Measurements from ENCODE around the gene RAC2.
"Not testable (repeated sequence)": the region's sequence is repeated elsewhere in the genome, so short reads cannot be mapped to it uniquely, and the experiment has no call there.

Gene RAC2

GRCh38 chr22:37204045-37204655 is 39.9 kb downstream of the RAC2 start:
- H3K4me1 ChIP-seq (ENCODE audit: control insufficient read depth in 1 of 2, insufficient read depth in 2 of 2, low read length in 2 of 2) = peaks cover 6 to 7% of the 10 kb centered on the region in 2 donors
- H3K27ac ChIP-seq (ENCODE audit: low read depth, low read length) = no peak overlapping the region
- H3K9me3 ChIP-seq (ENCODE audit: control insufficient read depth in 1 of 2, low read length in 2 of 2) = no peaks in the 10 kb centered on the region

GRCh38 chr22:37203354-37204044 is 40.6 kb downstream of the RAC2 start:
- Histone ChIP-seq H3K4me3 (ENCODE audit: low read depth in 1 of 2, low read length in 2 of 2) (no peak overlapping the region), H3K9me3 (ENCODE audit: control insufficient read depth in 1 of 2, low read length in 2 of 2) (no peaks in the 10 kb centered on the region), H3K4me1 (ENCODE audit: control insufficient read depth in 1 of 2, insufficient read depth in 2 of 2, low read length in 2 of 2) (peaks cover 6 to 7% of the 10 kb centered on the region in 2 donors), H3K9ac (ENCODE audit: low read depth in 1 of 2, low read length in 2 of 2) (no peak overlapping the region), H3K27me3 (ENCODE audit: control insufficient read depth in 1 of 2, insufficient read depth in 2 of 2, low read length in 2 of 2) (no peaks in the 10 kb centered on the region), H3K27ac (ENCODE audit: low read depth, low read length) (no peak overlapping the region), H3K36me3 (ENCODE audit: control insufficient read depth in 1 of 2, insufficient read depth in 2 of 2, low read length in 2 of 2) (no peaks in the 10 kb centered on the region)

More at GRCh38 chr22:37204045-37204655, 39.9 kb downstream of the RAC2 start:
- no peak overlapping the region for H3K9ac ChIP-seq (ENCODE audit: low read depth in 1 of 2, low read length in 2 of 2)
- no peaks in the 10 kb centered on the region for H3K27me3 ChIP-seq (ENCODE audit: control insufficient read depth in 1 of 2, insufficient read depth in 2 of 2, low read length in 2 of 2)
- H3K36me3 ChIP-seq (ENCODE audit: control insufficient read depth in 1 of 2, insufficient read depth in 2 of 2, low read length in 2 of 2) = no peaks in the 10 kb centered on the region
- H3K4me3 ChIP-seq (ENCODE audit: low read depth in 1 of 2, low read length in 2 of 2) = no peak overlapping the region

GRCh38 chr22:37202716-37203115 is 41.4 kb downstream of the RAC2 start:
- Histone ChIP-seq H3K27me3 (ENCODE audit: control insufficient read depth in 1 of 2, insufficient read depth in 2 of 2, low read length in 2 of 2) (no peaks in the 10 kb centered on the region), H3K27ac (ENCODE audit: low read depth, low read length) (no peak overlapping the region), H3K4me1 (ENCODE audit: control insufficient read depth in 1 of 2, insufficient read depth in 2 of 2, low read length in 2 of 2) (peaks cover 12% of the 10 kb centered on the region in 2 donors), H3K9me3 (ENCODE audit: control insufficient read depth in 1 of 2, low read length in 2 of 2) (no peaks in the 10 kb centered on the region), H3K4me3 (ENCODE audit: low read depth in 1 of 2, low read length in 2 of 2) (no peak overlapping the region), H3K9ac (ENCODE audit: low read depth in 1 of 2, low read length in 2 of 2) (no peak overlapping the region), H3K36me3 (ENCODE audit: control insufficient read depth in 1 of 2, insufficient read depth in 2 of 2, low read length in 2 of 2) (no peaks in the 10 kb centered on the region)

- Histone ChIP-seq H3K4me1 (ENCODE audit: control insufficient read depth in 1 of 2, insufficient read depth in 2 of 2, low read length in 2 of 2) (peaks cover 19% of the 10 kb centered on the region in 2 donors), H3K36me3 (ENCODE audit: control insufficient read depth in 1 of 2, insufficient read depth in 2 of 2, low read length in 2 of 2) (no peaks in the 10 kb centered on the region), H3K27ac (ENCODE audit: low read depth, low read length) (no peak overlapping the region), H3K4me3 (ENCODE audit: low read depth in 1 of 2, low read length in 2 of 2) (no peak overlapping the region), H3K9ac (ENCODE audit: low read depth in 1 of 2, low read length in 2 of 2) (no peak overlapping the region), H3K27me3 (ENCODE audit: control insufficient read depth in 1 of 2, insufficient read depth in 2 of 2, low read length in 2 of 2) (no peaks in the 10 kb centered on the region), H3K9me3 (ENCODE audit: control insufficient read depth in 1 of 2, low read length in 2 of 2) (no peaks in the 10 kb centered on the region)
Observed at GRCh38 chr22:37202001-37202555, 42.0 kb downstream of the RAC2 start.

- not testable (repeated sequence) for H3K9ac ChIP-seq (ENCODE audit: low read depth in 1 of 2, low read length in 2 of 2)
Observed at GRCh38 chr22:37201443-37201820, 42.6 kb downstream of the RAC2 start.

GRCh38 chr22:37199760-37200108 is 44.3 kb downstream of the RAC2 start:
- H3K9me3 ChIP-seq (ENCODE audit: control insufficient read depth in 1 of 2, low read length in 2 of 2) = no peaks in the 10 kb centered on the region
- peak overlapping the region; percentile 79 to 94 for H3K9ac ChIP-seq (ENCODE audit: low read depth in 1 of 2, low read length in 2 of 2)
- H3K27me3 ChIP-seq (ENCODE audit: control insufficient read depth in 1 of 2, insufficient read depth in 2 of 2, low read length in 2 of 2) = no peaks in the 10 kb centered on the region
- H3K27ac ChIP-seq (ENCODE audit: low read depth, low read length) = peak overlapping the region; percentile 55
- H3K4me1 ChIP-seq (ENCODE audit: control insufficient read depth in 1 of 2, insufficient read depth in 2 of 2, low read length in 2 of 2) = peaks cover 27 to 31% of the 10 kb centered on the region in 2 donors
- H3K36me3 ChIP-seq (ENCODE audit: control insufficient read depth in 1 of 2, insufficient read depth in 2 of 2, low read length in 2 of 2) = no peaks in the 10 kb centered on the region
- H3K4me3 ChIP-seq (ENCODE audit: low read depth in 1 of 2, low read length in 2 of 2) = peak overlapping the region; percentile 46 to 63

More at GRCh38 chr22:37201443-37201820, 42.6 kb downstream of the RAC2 start:
- H3K27ac ChIP-seq (ENCODE audit: low read depth, low read length); H3K9me3 ChIP-seq (ENCODE audit: control insufficient read depth in 1 of 2, low read length in 2 of 2); H3K4me3 ChIP-seq (ENCODE audit: low read depth in 1 of 2, low read length in 2 of 2); H3K36me3 ChIP-seq (ENCODE audit: control insufficient read depth in 1 of 2, insufficient read depth in 2 of 2, low read length in 2 of 2); H3K27me3 ChIP-seq (ENCODE audit: control insufficient read depth in 1 of 2, insufficient read depth in 2 of 2, low read length in 2 of 2): not testable (repeated sequence)
- H3K4me1 ChIP-seq (ENCODE audit: control insufficient read depth in 1 of 2, insufficient read depth in 2 of 2, low read length in 2 of 2) = peaks cover 25% of the 10 kb centered on the region in 2 donors

GRCh38 chr22:37199103-37199759 is 44.8 kb downstream of the RAC2 start:
- H3K4me1 ChIP-seq (ENCODE audit: control insufficient read depth in 1 of 2, insufficient read depth in 2 of 2, low read length in 2 of 2) = peaks cover 27 to 31% of the 10 kb centered on the region in 2 donors
- peak overlapping the region; percentile 74 to 86 for H3K4me3 ChIP-seq (ENCODE audit: low read depth in 1 of 2, low read length in 2 of 2)
- peak overlapping the region; percentile 82 for H3K27ac ChIP-seq (ENCODE audit: low read depth, low read length)
- H3K36me3 ChIP-seq (ENCODE audit: control insufficient read depth in 1 of 2, insufficient read depth in 2 of 2, low read length in 2 of 2) = no peaks in the 10 kb centered on the region
- no peaks in the 10 kb centered on the region for H3K9me3 ChIP-seq (ENCODE audit: control insufficient read depth in 1 of 2, low read length in 2 of 2)
- H3K27me3 ChIP-seq (ENCODE audit: control insufficient read depth in 1 of 2, insufficient read depth in 2 of 2, low read length in 2 of 2) = no peaks in the 10 kb centered on the region
- H3K9ac ChIP-seq (ENCODE audit: low read depth in 1 of 2, low read length in 2 of 2) = peak overlapping the region; percentile 90 to 99

- peak overlapping the region; percentile 90 to 99 for H3K9ac ChIP-seq (ENCODE audit: low read depth in 1 of 2, low read length in 2 of 2)
- H3K4me1 ChIP-seq (ENCODE audit: control insufficient read depth in 1 of 2, insufficient read depth in 2 of 2, low read length in 2 of 2) = peaks cover 30 to 35% of the 10 kb centered on the region in 2 donors
- H3K27me3 ChIP-seq (ENCODE audit: control insufficient read depth in 1 of 2, insufficient read depth in 2 of 2, low read length in 2 of 2) = no peaks in the 10 kb centered on the region
Observed at GRCh38 chr22:37198258-37199102, 45.6 kb downstream of the RAC2 start.

GRCh38 chr22:37197451-37198257 is 46.4 kb downstream of the RAC2 start:
- Histone ChIP-seq H3K4me1 (ENCODE audit: control insufficient read depth in 1 of 2, insufficient read depth in 2 of 2, low read length in 2 of 2) (peaks cover 31 to 43% of the 10 kb centered on the region in 2 donors), H3K27me3 (ENCODE audit: control insufficient read depth in 1 of 2, insufficient read depth in 2 of 2, low read length in 2 of 2) (no peaks in the 10 kb centered on the region), H3K4me3 (ENCODE audit: low read depth in 1 of 2, low read length in 2 of 2) (peak overlapping the region; percentile 43 to 74), H3K27ac (ENCODE audit: low read depth, low read length) (peak overlapping the region; percentile 53), H3K36me3 (ENCODE audit: control insufficient read depth in 1 of 2, insufficient read depth in 2 of 2, low read length in 2 of 2) (no peaks in the 10 kb centered on the region), H3K9me3 (ENCODE audit: control insufficient read depth in 1 of 2, low read length in 2 of 2) (no peaks in the 10 kb centered on the region), H3K9ac (ENCODE audit: low read depth in 1 of 2, low read length in 2 of 2) (peak overlapping the region; percentile 12 to 55)

More at GRCh38 chr22:37198258-37199102, 45.6 kb downstream of the RAC2 start:
- Histone ChIP-seq H3K9me3 (ENCODE audit: control insufficient read depth in 1 of 2, low read length in 2 of 2) (no peaks in the 10 kb centered on the region), H3K4me3 (ENCODE audit: low read depth in 1 of 2, low read length in 2 of 2) (peak overlapping the region; percentile 74 to 86), H3K27ac (ENCODE audit: low read depth, low read length) (peak overlapping the region; percentile 82), H3K36me3 (ENCODE audit: control insufficient read depth in 1 of 2, insufficient read depth in 2 of 2, low read length in 2 of 2) (no peaks in the 10 kb centered on the region)

Measured in duodenal mucosa (tissue), 2 donors.